Kidney (tissue), 14 donors: ENCODE data around the gene TMIE. TPM values are rescaled to one million over a fixed set of nuclear protein-coding genes. Genes with fewer than 3 reads are reported as not detected.

ENCODE experiments used
- DNase-seq, 5 donors: peaks; one replicate each; pipeline ENCODE4 v3.0.0-alpha.2; 2013 to 2020
- FAIRE-seq: peaks from 2 replicates; lab custom pipeline; 2012; peaks lifted over from hg19 to GRCh38; lab: Jason Lieb, UNC
- H3K27ac ChIP-seq, 2 donors: one replicate each; pipeline ENCODE4 v1.7.0; 2013; ENCODE audit warnings: low read depth in 2 of 2, low read length in 2 of 2, inconsistent platforms in 1 of 2
- H3K27me3 ChIP-seq: one replicate; pipeline ENCODE4 v1.7.1; 2013; ENCODE audit warnings: low read length, inconsistent platforms; ENCODE audit not compliant: control insufficient read depth, insufficient read depth
- H3K36me3 ChIP-seq, 3 donors: one replicate each; pipeline versions ENCODE4 v1.7.0 to v1.7.1; 2013; ENCODE audit warnings: low read length in 3 of 3, control low read depth in 1 of 3, inconsistent platforms in 1 of 3; ENCODE audit not compliant: insufficient read depth in 3 of 3, control insufficient read depth in 2 of 3
- H3K4me1 ChIP-seq, 3 donors: one replicate each; pipeline versions ENCODE4 v1.7.0 to v1.7.1; 2013; ENCODE audit warnings: low read length in 3 of 3, inconsistent platforms in 1 of 3, low read depth in 1 of 3; ENCODE audit not compliant: control insufficient read depth in 2 of 3, insufficient read depth in 2 of 3
- H3K4me3 ChIP-seq, 3 donors: one replicate each; pipeline versions ENCODE4 v1.7.0 to v1.8.1; 2013; ENCODE audit warnings: low read length in 3 of 3, control low read depth in 1 of 3, inconsistent platforms in 1 of 3
- H3K9ac ChIP-seq, 3 donors: one replicate each; pipeline versions ENCODE4 v1.7.0 to v1.7.1; 2013; ENCODE audit warnings: low read length in 3 of 3, control low read depth in 1 of 3, inconsistent platforms in 1 of 3
- H3K9me3 ChIP-seq, 3 donors: one replicate each; pipeline versions ENCODE4 v1.7.0 to v1.7.1; 2013; ENCODE audit warnings: low read length in 3 of 3, control low read depth in 1 of 3, inconsistent platforms in 1 of 3; ENCODE audit not compliant: control insufficient read depth in 2 of 3, insufficient read depth in 1 of 3
- CTCF ChIP-seq: IDR thresholded peaks from 3 replicates; pipeline ENCODE4 v1.5.1; 2012; ENCODE audit warnings: mild to moderate bottlenecking, moderate library complexity, borderline replicate concordance; ENCODE audit not compliant: insufficient read depth; ENCODE audit errors: extremely low read depth
- intact Hi-C: fragments of 100-400 bp; cut with DNase I; formaldehyde crosslinking; loops from one replicate; pipeline ENCODE4 v1.11.1; 2022
- polyA plus RNA-seq: library from polyadenylated mRNA; stranded (reverse); fragments of 350-450 nt; fragmentation: Illumina TruSeq; extraction: RNeasy Lipid Tissue Mini Kit (QIAGEN cat#74804); gene quantifications from one replicate; pipeline ENCODE4 v1.2.3, GENCODE V29; 2014; ENCODE audit warnings: low read depth, low replicate concordance; ENCODE audit not compliant: insufficient read depth
- total RNA-seq: library from RNA; stranded (reverse); fragmentation: NEBNext Ultra II Directional; extraction: Animal tissue kit (Norgen Biotek cat#: 25700); gene quantifications from one replicate; pipeline ENCODE4 v1.2.1, GENCODE V29; 2021
- donor health status: control.
- donor health status: control.
- donor health status: control.
- donor health status: control.
- donor health status: control.
- donor health status: DM: yes; HTN: yes; CAD: no.
- donor health status: Normal renal cell carcinoma (clear cell type).

The TMIE gene
- total and polyA plus RNA-seq, 2 donors from 2014 or later: 0.79 to 1.3 TPM

- no peaks in the 10 kb centered on the region for H3K36me3 ChIP-seq
- no peak overlapping the region for H3K9ac ChIP-seq
- intact Hi-C loops: no loop called here
- no peak overlapping the region for H3K27ac ChIP-seq
- no peak overlapping the region for H3K4me3 ChIP-seq
- no peak for FAIRE-seq
- H3K4me1 ChIP-seq: no peaks in the 10 kb centered on the region
- H3K27me3 ChIP-seq: no peaks in the 10 kb centered on the region
- H3K9me3 ChIP-seq: no peaks in the 10 kb centered on the region
- DNase-seq: no peak
- no peak for TF ChIP-seq CTCF
Measured at GRCh38 chr3:46733026-46733800, 32.0 kb downstream of the TMIE start.

GRCh38 chr3:46734773-46735172, 33.6 kb downstream of the TMIE start:
- TF ChIP-seq CTCF: no peak
- H3K27ac ChIP-seq: no peak overlapping the region
- no peaks in the 10 kb centered on the region for H3K4me1 ChIP-seq
- H3K4me3 ChIP-seq: no peak overlapping the region
- DNase-seq: no peak
- intact Hi-C loops: no loop called here
- H3K9me3 ChIP-seq: no peaks in the 10 kb centered on the region
- H3K9ac ChIP-seq: no peak overlapping the region
- no peaks in the 10 kb centered on the region for H3K27me3 ChIP-seq
- FAIRE-seq: no peak
- H3K36me3 ChIP-seq: no peaks in the 10 kb centered on the region

GRCh38 chr3:46736006-46736872, 35.0 kb downstream of the TMIE start:
- Histone ChIP-seq H3K4me3 (no peak overlapping the region), H3K4me1 (no peaks in the 10 kb centered on the region), H3K27me3 (no peaks in the 10 kb centered on the region), H3K9ac (no peak overlapping the region), H3K9me3 (no peaks in the 10 kb centered on the region), H3K36me3 (no peaks in the 10 kb centered on the region), H3K27ac (no peak overlapping the region)
- intact Hi-C loops: no loop called here
- FAIRE-seq: no peak
- TF ChIP-seq CTCF: no peak
- DNase-seq: no peak
